Neural progenitor cell (in vitro differentiated cells): ENCODE results near the gene SPCS2. TPM values are rescaled to one million over a fixed set of nuclear protein-coding genes. Genes with fewer than 3 reads are reported as not detected.

Experiments
- DNase-seq: peaks from one replicate; pipeline ENCODE4 v3.0.0-alpha.2; 2016; ENCODE audit warnings: low spot score
- H2AFZ ChIP-seq: fragments of 200-600 bp; sonication (generic); replicated peaks from 2 replicates; pipeline ENCODE4 v1.6.1; 2016; ENCODE audit warnings: antibody characterized with exemption
- H3F3A ChIP-seq: fragments of 200-600 bp; sonication (generic); 2 replicates; pipeline ENCODE4 v1.6.1; 2016; ENCODE audit warnings: antibody characterized with exemption, low read depth
- H3K27ac ChIP-seq: fragments of 200-600 bp; sonication (generic); 2 replicates; pipeline ENCODE4 v1.5.1; 2016; ENCODE audit warnings: mild to moderate bottlenecking
- H3K27me3 ChIP-seq: fragments of 200-600 bp; sonication (generic); 2 replicates; pipeline ENCODE4 v1.6.1; 2016; ENCODE audit warnings: mild to moderate bottlenecking, moderate library complexity
- H3K36me3 ChIP-seq: fragments of 200-600 bp; sonication (generic); 2 replicates; pipeline ENCODE4 v1.5.1; 2016
- H3K4me1 ChIP-seq: fragments of 200-600 bp; sonication (generic); 2 replicates; pipeline ENCODE4 v1.6.1; 2016; ENCODE audit warnings: mixed run types
- H3K4me2 ChIP-seq: fragments of 200-600 bp; sonication (generic); 2 replicates; pipeline ENCODE4 v1.6.1; 2016
- H3K4me3 ChIP-seq: fragments of 200-600 bp; sonication (generic); 2 replicates; pipeline ENCODE4 v1.5.1; 2016
- H3K79me2 ChIP-seq: fragments of 200-600 bp; sonication (generic); 2 replicates; pipeline ENCODE4 v1.6.1; 2016; ENCODE audit warnings: low read depth
- H3K9ac ChIP-seq: fragments of 200-600 bp; sonication (generic); 2 replicates; pipeline ENCODE4 v1.6.1; 2016
- H3K9me3 ChIP-seq: fragments of 200-600 bp; sonication (generic); 2 replicates; pipeline ENCODE4 v1.5.1; 2016; ENCODE audit warnings: low read depth
- H4K20me1 ChIP-seq: fragments of 200-600 bp; sonication (generic); 2 replicates; pipeline ENCODE4 v1.6.1; 2016; ENCODE audit warnings: low read depth
- H3K27ac Mint-ChIP-seq: 3 replicates; pipeline ENCODE4 v1.8.0; 2021; ENCODE audit warnings: mixed read lengths
- H3K27me3 Mint-ChIP-seq: 2 replicates; pipeline ENCODE4 v1.8.0; 2022; ENCODE audit warnings: low read depth, mild to moderate bottlenecking, inconsistent platforms, moderate library complexity, mixed read lengths; ENCODE audit not compliant: insufficient read depth
- H3K36me3 Mint-ChIP-seq: 3 replicates; pipeline ENCODE4 v1.8.0; 2021; ENCODE audit warnings: mixed read lengths
- H3K4me1 Mint-ChIP-seq: 3 replicates; pipeline ENCODE4 v1.8.0; 2021; ENCODE audit warnings: mixed read lengths
- H3K4me3 Mint-ChIP-seq: 3 replicates; pipeline ENCODE4 v1.8.0; 2021; ENCODE audit warnings: mild to moderate bottlenecking, moderate library complexity, mixed read lengths
- H3K9me3 Mint-ChIP-seq: 3 replicates; pipeline ENCODE4 v1.8.0; 2020; ENCODE audit warnings: mixed read lengths
- CTCF ChIP-seq: fragments of 200-600 bp; sonication (generic); IDR thresholded peaks from 2 replicates; pipeline ENCODE4 v1.5.1; 2017; ENCODE audit warnings: antibody characterized with exemption, mild to moderate bottlenecking
- EZH2 ChIP-seq: fragments of 200-600 bp; sonication (generic); IDR thresholded peaks from 2 replicates; pipeline ENCODE4 v1.6.1; 2017; ENCODE audit warnings: antibody characterized with exemption, mild to moderate bottlenecking, moderate library complexity
- EZH2phosphoT487 ChIP-seq: fragments of 200-600 bp; sonication (generic); IDR thresholded peaks from 2 replicates; pipeline ENCODE4 v1.6.1; 2017; ENCODE audit warnings: antibody characterized with exemption
- total RNA-seq: library from RNA; depleted of rRNA; stranded (reverse); fragments of >200 nt; gene quantifications from 2 replicates; pipeline ENCODE4 v1.2.3, GENCODE V29; 2015; ENCODE audit warnings: low replicate concordance

Gene SPCS2
- total RNA-seq, 1 donor from 2014 or later = 66.9 TPM

GRCh38 chr11:74936087-74936486 is 13.0 kb upstream of the SPCS2 start:
- Histone ChIP-seq H3K9me3 (no peaks in the 10 kb centered on the region), H3K4me3 (no peak overlapping the region), H3K4me1 (no peaks in the 10 kb centered on the region), H3F3A (no peaks in the 10 kb centered on the region), H3K27ac (no peak overlapping the region), H4K20me1 (no peaks in the 10 kb centered on the region), H3K79me2 (no peaks in the 10 kb centered on the region), H3K36me3 (no peaks in the 10 kb centered on the region), H3K9ac (no peak overlapping the region), H3K27me3 (no peaks in the 10 kb centered on the region), H3K4me2 (no peak overlapping the region), H2AFZ (no peak overlapping the region)
- no peak for DNase-seq
- Mint-ChIP-seq H3K4me1 (no peaks in the 10 kb centered on the region), H3K9me3 (no peaks in the 10 kb centered on the region), H3K27me3 (no peaks in the 10 kb centered on the region), H3K36me3 (peaks cover 10% of the 10 kb centered on the region), H3K4me3 (no peak overlapping the region), H3K27ac (no peak overlapping the region)
- TF ChIP-seq EZH2 = no peak
- no peak for TF ChIP-seq EZH2phosphoT487
- no peak for TF ChIP-seq CTCF

GRCh38 chr11:74936976-74937375 is 12.1 kb upstream of the SPCS2 start:
- H3K27me3 Mint-ChIP-seq = no peaks in the 10 kb centered on the region
- no peaks in the 10 kb centered on the region for H3K27me3 ChIP-seq
- H4K20me1 ChIP-seq = no peaks in the 10 kb centered on the region
- no peaks in the 10 kb centered on the region for H3K9me3 ChIP-seq
- H3K4me2 ChIP-seq = no peak overlapping the region
- no peak for DNase-seq
- no peaks in the 10 kb centered on the region for H3K36me3 ChIP-seq
- no peak overlapping the region for H3K4me3 ChIP-seq
- H2AFZ ChIP-seq = no peak overlapping the region
- no peaks in the 10 kb centered on the region for H3K9me3 Mint-ChIP-seq
- TF ChIP-seq CTCF = no peak
- no peak for TF ChIP-seq EZH2
- no peak for TF ChIP-seq EZH2phosphoT487
- peaks cover 10% of the 10 kb centered on the region for H3K36me3 Mint-ChIP-seq
- no peak overlapping the region for H3K27ac ChIP-seq
- H3F3A ChIP-seq = no peaks in the 10 kb centered on the region
- no peaks in the 10 kb centered on the region for H3K4me1 Mint-ChIP-seq
- no peak overlapping the region for H3K4me3 Mint-ChIP-seq
- H3K27ac Mint-ChIP-seq = no peak overlapping the region
- H3K4me1 ChIP-seq = no peaks in the 10 kb centered on the region
- no peaks in the 10 kb centered on the region for H3K79me2 ChIP-seq
- no peak overlapping the region for H3K9ac ChIP-seq

DNA sequence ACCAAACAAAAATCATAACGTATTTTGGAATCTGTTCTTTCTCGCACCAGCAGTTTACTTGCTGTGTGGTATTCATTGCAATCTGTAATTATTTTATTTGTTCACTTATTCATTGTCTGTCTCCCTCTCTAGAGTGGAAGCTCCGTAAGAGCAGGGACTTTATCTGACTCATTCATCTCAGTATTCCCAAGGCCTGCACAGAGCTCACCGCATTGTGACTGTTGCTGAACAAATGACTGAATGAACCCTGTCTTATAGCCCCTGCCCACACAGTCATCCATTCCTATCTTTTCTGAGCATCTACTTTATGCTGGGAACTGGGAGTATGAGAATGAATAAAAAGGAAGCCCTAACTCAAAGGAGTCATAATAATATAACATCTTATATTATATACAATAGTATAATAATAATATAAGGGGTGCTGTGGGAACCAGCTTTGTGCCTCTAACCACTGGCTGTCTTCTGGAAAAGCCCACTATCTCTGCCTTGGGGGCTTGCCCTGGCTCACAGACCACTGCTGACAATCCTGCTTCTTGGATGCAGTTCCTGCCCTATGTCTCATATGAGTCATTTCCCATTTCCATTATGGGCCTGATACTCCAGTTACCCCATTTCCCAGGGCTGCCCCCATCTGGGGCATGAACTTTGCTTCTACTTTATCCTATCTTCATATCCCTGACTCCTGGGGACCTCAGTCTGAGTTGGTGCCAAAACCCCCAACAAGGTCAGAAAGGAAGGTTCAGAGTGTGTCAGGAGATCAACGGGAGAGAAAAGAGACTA is 11.2 kb upstream of the SPCS2 start:
- no peak overlapping the region for H3K9ac ChIP-seq
- no peaks in the 10 kb centered on the region for H3K4me1 Mint-ChIP-seq
- DNase-seq = no peak
- H3K9me3 Mint-ChIP-seq = no peaks in the 10 kb centered on the region
- H3K36me3 ChIP-seq = no peaks in the 10 kb centered on the region
- H3K9me3 ChIP-seq = no peaks in the 10 kb centered on the region
- no peaks in the 10 kb centered on the region for H3K4me1 ChIP-seq
- H2AFZ ChIP-seq = no peak overlapping the region
- H4K20me1 ChIP-seq = no peaks in the 10 kb centered on the region
- no peak overlapping the region for H3K27ac Mint-ChIP-seq
- no peaks in the 10 kb centered on the region for H3F3A ChIP-seq
- no peak overlapping the region for H3K4me3 ChIP-seq
- no peak overlapping the region for H3K4me3 Mint-ChIP-seq
- H3K27me3 Mint-ChIP-seq = peaks cover 2% of the 10 kb centered on the region
- peaks cover 13% of the 10 kb centered on the region for H3K36me3 Mint-ChIP-seq
- H3K79me2 ChIP-seq = no peaks in the 10 kb centered on the region
- no peaks in the 10 kb centered on the region for H3K27me3 ChIP-seq
- TF ChIP-seq EZH2phosphoT487 (no peak), CTCF (no peak), EZH2 (no peak)
- H3K4me2 ChIP-seq = no peak overlapping the region
- no peak overlapping the region for H3K27ac ChIP-seq
